NCI-H510A (cell line): ENCODE measurements around the gene SSTR3.
A peak's percentile ranks its signal among the peaks of the same experiment; 100 is the strongest.
"Not testable (repeated sequence)": the region's sequence is repeated elsewhere in the genome, so short reads cannot be mapped to it uniquely, and the experiment has no call there.

Experiments used
- DNase-seq: peaks from one replicate; lab custom pipeline; 2025; lab: John Stamatoyannopoulos, UW

SSTR3 gene

DNA sequence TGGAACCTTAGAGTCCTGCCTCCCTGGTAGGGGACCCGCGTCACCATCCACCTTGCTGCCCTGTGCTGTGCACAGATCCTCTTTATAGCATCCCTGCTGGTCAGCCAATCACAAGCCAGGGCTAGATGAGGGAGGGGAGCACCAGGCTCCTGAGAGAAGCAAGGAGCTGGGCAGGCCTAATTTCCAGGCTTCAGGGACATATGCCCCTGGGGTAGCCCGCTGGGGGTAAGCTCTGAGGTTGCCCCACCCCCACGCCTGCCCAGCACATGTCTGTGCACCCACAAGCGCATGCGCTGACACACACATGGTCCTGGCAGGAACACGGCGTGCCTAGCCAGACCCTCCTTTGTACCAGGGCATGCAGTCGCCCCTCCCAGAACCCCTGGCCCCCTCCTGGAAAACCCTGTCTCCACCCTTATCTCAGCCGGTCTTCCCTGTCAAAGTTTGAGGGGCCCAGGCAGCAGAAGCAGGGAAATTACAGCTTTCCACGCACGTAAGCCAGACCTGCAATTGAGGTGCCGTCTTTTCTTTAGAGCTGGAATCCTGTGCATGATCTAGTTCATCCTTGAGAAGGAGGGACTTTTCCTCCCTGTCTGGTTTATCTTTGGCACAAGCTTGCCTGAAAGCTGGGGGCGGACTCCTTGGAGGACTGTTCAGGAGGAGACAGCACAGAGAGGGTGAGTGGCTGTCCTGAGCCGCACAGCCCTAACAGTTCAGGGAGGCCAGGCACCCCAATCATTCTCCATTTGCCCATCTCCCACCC, 2.1 kb downstream of the SSTR3 start:
- no peak for DNase-seq

DNA sequence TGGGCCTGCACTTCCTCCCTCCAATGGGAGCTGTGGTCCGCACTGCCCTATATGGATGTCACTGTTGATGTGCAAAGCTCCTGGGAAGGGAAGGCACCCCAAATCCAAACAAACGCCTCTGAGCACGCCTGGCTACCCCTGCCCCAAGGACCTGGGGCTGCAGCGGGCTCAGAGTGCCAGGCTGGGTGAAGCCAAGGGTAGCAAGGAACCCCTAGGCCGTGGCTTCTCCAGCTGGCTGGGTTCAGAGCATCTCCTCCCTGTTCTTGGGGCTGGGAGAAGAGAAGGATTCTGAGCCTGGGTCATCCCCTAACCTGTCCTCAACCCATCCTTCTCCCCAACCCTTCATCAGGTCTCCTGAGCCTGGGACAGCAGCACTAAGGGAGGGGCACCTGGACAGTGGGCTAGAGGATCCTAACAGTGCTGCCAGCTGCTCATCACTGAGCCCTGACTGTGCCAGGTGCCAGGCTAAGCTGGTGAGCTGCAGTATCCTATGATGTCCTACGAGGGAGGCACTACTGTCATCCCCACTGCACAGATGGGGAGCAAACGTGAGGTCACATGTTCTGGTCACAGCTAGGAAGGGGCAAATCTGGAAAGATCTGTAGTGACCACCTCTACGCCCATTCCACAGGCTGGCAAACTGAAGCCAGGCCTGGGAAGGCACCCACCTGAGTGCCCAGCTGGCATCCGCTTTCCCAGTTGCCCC, 3.0 kb downstream of the SSTR3 start:
- no peak for DNase-seq

DNA sequence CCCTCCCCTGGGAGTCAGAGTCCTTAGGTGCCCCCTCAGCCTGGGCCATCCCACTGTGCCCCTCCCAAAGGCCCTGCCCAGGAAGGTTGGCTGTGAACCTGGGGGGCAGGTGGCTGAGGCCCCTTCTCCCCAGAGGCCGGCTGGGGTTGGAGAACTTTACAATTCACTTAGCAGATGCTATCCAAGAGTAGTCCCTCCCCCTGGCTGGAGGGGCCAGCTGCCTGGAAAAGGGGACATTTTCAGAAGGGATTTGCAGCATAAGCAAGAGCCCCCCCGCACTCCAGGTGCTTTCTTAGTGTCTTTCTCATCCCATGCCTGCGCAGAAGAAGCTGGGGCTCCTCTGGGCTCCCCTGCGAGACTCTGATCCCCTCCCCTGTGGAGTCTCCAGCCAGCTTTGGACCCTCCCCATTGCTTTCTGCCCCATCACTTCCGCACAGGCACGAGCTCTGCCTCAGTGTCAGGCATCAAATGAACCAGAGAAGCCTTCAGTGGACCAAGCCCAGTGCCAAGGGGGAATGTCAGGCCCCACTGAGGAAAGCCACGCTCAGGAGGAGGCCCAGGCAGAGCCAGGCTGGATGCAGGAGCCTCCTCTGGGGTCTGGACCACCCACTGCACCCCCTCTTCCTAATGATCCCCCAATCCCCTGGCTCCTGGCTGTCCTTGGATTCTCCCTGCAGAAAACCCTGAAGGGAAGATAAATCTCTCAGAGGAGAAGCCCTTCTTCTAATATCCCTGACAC, 3.7 kb downstream of the SSTR3 start:
- no peak for DNase-seq

DNA sequence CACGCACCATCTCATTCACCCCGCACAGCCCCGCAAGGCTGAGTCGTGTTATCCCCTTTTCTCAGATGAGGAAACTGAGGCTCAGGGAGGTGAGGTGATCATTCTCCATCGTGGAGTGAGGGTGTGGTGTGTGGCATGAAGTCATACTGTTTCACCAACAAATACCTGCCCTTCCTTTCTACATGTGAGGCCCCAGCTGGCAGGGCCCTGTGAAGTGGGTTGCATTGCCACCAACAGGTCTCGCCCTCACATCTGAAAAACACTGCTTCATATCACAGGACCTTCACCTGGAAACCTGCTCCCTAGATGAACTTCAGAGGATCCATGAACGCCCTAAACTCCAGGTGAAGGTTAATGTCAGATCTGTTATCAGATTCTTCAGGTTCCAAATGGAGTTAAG, 4.3 kb downstream of the SSTR3 start:
- DNase-seq, result no peak

DNA sequence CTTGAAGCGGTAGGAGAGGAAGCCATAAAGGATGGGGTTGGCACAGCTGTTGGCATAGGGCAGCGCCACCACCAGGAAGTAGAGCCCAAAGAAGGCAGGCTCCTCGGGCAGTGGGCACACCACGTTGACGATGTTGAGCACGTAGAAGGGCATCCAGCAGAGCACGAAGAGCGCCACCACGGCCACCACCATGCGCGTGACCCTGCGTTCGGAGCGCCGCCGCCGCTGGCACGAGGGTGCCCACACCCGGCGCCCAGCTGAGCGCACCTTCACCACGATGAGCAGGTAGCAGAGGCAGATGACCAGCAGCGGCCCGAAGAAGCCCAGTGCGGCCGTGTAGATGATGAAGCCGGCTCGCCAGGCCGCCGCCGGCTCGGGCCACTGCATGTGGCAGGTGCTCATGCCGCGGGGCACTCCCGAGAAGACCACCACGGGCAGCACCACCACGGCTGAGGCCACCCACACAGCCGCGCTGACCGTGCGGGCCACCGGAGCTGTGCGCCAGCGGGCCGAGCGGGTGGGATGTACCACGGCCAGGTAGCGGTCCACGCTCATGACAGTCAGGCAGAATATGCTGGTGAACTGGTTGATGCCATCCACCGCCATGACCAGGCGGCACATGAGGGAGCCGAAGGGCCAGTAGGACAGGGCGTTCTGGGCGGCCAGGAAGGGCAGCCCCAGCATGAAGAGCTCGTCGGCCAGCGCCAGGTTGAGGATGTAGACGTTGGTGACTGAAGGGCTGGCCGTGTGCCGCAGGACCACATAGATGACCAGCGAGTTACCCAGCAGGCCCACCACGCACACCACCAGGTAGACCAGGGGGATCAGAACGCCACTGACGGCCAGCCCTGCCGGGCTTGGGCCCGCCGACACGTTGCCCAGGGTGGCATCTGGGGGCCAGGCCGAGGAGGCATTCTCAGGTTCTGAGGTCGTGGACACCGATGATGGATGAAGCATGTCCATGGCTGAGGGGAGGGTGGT, 5.1 kb downstream of the SSTR3 start:
- DNase-seq, result no peak

DNA sequence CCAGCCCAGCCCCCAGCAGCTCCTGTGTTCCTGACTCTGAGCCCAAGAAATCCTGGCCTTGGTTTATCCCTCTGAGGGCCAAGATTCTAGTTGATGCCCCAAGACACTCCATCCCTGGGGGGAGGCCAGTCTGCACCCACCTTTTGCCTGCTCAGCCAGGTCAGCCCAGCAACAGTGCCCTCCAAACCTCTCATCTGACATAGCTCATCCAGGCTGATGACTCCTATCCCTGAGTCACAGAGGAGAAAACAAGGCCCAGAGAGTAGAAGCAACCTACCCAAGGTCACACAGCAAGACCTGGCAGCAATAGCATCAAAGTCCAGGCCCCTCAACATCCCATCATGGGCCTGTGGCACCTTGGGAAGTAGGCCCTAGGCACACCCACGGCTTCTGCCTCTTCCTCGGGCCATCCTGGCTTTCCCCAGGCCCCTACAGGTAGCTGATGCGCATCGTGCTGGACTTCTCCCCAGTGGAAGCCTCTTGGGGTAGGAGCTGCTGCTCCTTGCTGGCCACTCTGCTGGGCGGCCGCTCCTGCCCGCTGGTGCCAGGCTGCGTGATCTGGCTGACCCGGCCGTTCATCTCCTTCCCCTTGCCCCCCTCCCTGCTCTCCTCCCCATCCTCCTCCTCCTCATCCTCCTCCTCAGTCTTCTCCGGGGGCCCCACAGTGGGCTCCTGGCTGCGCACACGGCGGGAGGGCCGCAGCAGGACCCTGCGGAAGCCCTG, 6.0 kb downstream of the SSTR3 start:
- DNase-seq, result no peak

DNA sequence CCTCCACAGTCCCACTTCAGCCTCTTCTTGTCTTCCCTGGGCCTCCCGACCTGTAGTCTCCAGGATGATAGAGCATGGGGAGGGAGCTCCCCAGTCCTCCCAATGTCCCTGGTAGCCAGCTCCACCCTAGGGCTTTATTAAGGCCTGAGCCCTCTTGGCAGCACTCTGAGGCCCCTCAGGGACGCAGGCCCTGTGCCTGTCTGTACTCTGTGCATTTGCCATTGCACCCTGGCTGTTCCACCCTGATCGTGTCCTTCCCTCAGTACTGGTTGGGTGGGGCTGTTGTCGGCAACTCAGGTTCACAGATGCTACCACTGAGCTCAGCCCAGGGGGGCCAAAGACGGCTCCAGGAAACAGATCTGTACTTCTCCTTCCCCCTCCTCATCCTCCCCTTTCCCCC, 7.2 kb downstream of the SSTR3 start:
- no peak for DNase-seq

DNA sequence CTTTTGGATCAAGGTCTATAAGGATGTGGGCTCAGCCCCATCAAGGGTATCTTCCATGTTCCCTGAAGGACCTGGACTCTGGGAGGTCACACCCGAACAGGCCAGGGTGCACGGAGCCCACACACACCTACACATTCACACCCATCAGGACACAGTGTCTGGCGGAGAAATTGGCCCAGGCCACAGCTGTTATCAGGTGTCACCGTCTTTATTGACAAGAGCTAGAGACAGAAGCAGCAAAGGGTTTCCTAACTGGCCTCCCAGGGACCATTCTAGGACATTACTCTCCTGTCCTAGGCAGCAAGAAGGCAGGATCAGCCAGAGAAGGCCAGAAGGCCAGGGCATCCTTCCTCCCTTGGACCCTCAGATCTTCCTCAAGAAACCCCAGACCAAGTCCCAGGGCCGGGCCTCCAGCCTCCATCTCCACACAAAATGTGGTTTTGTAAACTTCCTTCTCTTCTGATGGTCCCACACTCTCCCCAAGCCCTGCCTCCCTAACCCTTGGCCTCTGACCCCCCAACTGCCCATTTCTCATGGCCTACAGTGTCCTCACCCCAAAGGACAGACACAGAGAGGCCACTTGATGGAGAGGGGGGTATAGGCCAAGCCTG, 8.1 kb downstream of the SSTR3 start:
- DNase-seq, result no peak

DNA sequence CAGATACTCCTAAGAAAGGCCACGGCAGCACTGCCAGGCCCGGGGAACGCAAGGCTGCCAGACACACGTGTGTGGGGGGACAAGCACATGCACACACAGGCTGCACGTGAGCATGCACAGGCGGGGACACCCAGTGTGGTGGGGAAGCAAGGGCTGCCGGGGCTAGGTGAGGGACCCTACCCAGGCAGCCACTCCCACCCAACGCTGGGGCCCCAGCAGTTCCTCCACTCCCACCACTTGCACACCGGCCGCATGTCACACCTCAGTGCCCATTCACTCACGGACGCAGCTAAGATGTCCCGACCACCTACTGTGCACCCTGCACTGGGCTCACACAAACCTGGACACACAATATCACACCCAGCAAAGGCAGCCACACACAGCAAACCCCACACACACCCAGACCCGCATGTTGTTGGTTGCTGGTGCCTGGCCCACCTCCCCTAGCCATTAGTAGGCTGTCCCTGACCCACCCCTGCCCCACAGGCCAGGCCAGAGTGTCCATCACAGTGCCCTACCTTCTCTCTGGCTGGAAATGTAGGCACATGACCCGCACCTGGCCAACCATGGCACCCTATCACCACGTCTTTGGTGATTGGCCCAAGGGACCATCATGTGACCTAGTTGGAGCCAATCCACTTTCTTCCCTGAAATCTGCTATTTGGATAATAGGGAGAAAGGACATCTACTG, 8.8 kb downstream of the SSTR3 start:
- DNase-seq, result no peak

DNA sequence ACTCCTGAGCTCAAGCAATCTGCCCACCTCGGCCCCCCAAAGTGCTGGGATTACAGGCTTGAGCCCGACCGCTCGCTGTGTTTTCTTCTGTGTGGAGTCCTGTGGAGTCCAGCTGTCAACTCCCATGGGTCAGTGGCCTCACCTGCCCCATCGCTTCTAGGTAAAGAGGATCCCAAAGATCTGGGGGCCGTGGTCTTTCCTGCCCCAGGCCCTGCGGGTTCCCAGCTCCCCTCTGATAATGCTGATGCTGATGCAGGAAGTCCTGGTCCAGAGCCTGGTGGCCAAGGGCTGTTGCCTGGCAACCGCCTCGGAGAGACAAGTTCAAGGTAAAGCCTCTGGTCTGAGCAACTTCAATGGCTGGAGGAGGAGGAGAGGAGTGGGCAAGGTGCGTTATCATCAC, 9.6 kb downstream of the SSTR3 start:
- no peak for DNase-seq

DNA sequence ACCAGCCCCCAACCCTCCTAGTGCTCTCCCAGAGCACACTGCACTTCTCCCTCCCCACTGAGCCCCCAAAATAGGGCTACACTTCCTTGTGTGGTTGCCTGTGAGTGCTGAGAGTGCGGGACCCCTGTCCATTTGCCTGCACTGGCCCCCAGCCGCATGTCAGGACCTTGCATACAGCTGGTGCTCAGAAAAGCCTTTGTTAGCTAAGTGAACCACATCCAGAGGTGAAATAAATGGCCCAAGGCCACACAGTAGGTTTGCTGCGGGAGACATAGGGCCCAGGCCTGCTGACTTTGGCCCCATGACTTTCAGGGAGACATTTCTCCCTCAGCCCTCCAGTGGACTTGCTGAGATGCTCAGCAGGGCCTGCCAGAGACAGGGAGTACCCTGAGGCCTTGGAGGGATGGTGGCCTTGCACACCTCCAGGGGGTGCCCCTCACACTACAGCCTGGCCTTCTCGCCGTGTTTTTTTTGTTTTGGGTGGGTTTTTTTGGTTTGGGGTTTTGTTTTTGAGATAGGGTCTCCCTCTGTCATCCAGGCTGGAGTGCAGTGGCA, 10.2 kb downstream of the SSTR3 start:
- DNase-seq, result no peak

DNA sequence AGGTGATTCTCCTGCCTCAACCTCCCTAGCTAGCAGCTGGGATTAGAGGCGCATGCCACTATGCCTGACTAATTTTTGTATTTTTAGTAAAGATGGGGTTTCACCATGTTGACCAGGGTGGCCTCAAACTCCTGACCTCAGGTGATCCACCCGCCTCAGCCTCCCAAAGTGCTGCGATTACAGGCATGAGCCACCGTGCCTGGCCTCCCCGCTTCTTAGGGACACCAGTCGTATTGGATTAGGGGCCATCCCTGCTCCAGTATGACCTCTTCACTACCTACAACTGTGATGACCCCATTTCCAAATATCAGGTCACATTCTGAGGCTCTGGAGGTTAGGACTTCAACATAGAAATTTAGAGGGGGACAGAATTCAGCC, 10.8 kb downstream of the SSTR3 start:
- DNase-seq, result not testable (repeated sequence)

DNA sequence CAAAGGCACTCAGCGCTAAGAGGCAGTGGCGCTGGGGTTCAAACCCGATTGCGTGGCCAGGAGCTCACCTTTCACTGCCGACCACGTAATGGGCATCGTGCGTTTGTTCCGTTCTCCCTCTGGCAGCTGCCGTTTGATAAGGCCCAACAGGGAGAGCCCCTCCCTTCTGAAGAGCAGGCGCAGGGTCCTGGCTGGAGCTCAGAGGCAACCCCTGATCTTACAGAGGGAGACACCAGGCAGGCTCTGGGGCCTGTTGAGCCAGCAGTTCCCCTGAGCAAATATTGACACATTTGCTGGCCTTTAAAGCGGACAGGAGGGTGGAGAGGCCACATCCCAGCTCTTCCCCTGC, 12.5 kb downstream of the SSTR3 start:
- no peak for DNase-seq

DNA sequence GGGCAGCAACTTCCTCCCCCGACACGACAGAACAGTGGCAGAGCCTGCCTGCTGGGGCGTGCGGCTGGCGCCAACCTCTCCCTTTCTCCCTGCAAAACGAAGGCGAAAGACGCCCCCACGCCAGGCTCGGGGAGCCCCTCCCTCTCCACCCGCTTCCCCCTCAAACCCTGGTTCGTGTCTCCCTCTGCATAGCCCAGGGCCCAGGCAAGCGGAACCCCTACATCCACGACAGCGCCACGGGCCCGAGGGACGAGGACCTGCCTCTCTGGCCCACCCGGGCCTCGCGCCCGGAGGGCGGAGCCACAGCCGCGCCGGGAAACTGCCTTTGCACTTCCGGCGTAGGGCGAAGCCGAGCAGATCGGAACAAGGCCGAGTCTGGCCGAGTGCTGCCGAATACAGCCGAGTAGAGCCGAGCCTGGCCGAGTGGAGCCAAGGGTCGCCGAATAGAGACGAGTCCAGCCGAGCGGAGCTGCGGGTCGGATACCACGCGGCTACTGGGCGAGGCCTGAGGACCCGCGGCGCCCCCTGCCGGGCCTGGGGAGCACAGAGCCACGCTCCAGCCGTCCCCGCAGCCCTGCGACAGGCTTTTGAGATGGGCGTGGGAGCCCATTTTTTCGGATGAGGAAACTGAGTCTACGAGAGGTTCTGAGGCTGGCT, 13.0 kb downstream of the SSTR3 start:
- DNase-seq, result peak; percentile 60

DNA sequence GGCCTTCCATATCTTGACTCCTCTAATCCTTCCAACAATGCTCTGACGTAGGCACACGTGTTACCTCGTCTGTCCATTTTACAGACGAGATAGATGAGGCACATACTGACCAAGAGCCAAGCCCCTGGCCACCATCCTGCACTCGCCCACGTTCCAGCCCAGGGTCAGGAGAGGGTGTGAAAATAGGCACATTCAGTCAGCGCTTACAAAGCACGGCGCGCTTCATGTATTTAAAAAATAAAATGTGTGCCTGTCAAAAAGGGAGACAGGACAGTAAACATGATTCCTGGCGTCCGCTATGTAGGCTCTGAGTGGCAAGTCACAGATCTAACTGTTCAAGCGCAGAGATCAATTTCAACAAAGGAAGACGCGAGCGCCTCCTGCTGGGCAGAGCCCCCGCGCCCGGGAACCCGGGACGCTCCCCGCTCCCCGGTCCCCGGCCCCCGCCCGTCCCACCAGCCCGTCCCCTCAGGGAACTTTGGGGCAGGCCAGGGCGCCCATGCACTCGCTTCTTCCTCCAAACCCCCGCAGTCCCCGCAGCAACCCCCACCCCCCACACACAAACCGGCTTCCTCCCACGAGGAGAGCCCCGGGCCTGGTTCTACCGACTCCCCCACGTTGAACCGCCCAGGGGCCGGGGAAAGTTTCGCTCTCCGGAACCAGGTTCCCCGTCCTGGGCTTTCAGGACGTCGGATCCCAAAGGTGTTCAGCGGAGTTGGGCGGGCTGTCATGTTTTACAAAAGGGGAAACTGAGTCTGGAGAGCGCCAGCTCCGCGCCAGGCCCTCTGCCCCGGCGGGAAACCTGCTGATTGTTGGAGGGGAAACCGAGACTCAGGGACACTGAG, 13.8 kb downstream of the SSTR3 start:
- no peak for DNase-seq

DNA sequence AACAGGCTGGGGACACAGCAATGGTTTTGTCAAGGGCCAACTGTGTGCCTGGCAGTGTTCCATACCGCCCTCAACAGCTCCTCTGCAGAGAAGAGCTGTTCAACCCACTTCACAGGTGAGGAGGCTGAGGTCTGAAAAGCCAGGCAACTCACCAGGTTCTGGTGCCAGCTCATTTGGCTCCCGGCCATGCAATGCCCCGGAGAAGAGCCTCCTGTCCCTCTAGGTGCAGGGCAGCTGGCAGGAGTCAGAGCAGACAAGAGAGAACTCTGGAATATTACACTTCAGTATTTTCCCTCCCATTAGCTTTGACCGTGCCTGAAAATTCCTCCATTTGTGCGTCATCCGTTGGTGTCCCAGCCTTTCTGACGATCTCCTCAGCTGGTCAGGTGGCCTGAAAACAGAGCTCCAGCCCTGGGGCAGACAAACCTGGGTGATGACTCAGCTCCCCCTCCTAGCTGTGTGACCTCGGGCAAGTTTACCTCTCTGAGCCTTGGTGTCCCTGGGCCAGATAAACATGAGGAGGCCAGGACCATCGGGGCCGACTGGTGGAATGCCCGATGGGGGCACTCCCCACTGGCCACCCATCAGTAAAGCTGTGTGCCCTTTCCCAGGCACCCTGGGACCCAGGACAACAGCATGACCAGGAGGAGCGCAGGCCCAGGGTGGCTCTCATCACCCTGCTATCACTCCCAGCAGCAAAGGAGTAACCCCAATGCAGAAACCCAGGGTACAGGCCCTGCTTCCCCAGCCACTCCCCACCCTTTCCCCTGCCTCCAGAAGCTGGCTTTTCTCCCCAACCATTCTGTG, 14.6 kb downstream of the SSTR3 start:
- DNase-seq, result no peak
